ENCODE measurements around the gene MS4A2. TPM values are rescaled to one million over a fixed set of nuclear protein-coding genes. Genes with fewer than 3 reads are reported as not detected.

MS4A2 gene
- total RNA-seq, 6 donors from 2014 or later: 1.3 to 17.1 (median 4.8) TPM

- Histone ChIP-seq H3K9me3 (no peaks in the 10 kb centered on the region), H3K36me3 (no peaks in the 10 kb centered on the region), H3K27me3 (no peaks in the 10 kb centered on the region), H3K27ac (no peak overlapping the region), H3K4me3 (no peak overlapping the region), H3K4me1 (no peaks in the 10 kb centered on the region)
- peak in 1 of 2 donors; percentile 54 for ATAC-seq (ENCODE audit: low FRiP score in 2 of 2)
- no peak for DNase-seq
- TF ChIP-seq, protein P1, sequence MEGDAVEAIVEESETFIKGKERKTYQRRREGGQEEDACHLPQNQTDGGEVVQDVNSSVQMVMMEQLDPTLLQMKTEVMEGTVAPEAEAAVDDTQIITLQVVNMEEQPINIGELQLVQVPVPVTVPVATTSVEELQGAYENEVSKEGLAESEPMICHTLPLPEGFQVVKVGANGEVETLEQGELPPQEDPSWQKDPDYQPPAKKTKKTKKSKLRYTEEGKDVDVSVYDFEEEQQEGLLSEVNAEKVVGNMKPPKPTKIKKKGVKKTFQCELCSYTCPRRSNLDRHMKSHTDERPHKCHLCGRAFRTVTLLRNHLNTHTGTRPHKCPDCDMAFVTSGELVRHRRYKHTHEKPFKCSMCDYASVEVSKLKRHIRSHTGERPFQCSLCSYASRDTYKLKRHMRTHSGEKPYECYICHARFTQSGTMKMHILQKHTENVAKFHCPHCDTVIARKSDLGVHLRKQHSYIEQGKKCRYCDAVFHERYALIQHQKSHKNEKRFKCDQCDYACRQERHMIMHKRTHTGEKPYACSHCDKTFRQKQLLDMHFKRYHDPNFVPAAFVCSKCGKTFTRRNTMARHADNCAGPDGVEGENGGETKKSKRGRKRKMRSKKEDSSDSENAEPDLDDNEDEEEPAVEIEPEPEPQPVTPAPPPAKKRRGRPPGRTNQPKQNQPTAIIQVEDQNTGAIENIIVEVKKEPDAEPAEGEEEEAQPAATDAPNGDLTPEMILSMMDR (IDR thresholded peaks at IDR 0.05): peak in 2 of 6 experiments; percentile 30 to 35
- no peak for TF ChIP-seq EP300 (IDR thresholded peaks at IDR 0.05)
Measured at GRCh38 chr11:60130496-60130895, 42.0 kb downstream of the MS4A2 start.

DNA sequence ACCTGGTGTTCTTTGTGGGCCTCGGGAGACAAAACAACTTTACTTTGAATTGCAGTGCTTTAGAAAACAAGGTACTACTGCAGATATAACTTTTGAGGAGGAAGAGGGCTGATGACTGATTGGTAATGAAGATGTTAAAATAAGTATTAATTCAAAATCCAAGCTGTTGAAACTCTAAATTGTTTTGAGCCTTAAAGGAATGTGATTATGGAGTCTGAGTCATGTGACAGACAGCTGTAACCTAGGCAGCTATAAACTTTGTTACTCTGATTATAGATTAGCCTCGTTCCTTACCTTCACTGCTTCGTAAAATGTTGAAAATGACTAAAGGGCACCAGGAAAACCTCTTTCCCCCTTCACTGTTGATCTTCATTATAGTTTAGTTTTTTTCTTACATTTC, 43.4 kb downstream of the MS4A2 start:
- no peak for DNase-seq
- no peak for ATAC-seq (ENCODE audit: low FRiP score in 2 of 2)
- TF ChIP-seq EP300 (IDR thresholded peaks at IDR 0.05): no peak
- no peak for TF ChIP-seq POLR2AphosphoS5 (IDR thresholded peaks at IDR 0.05)
- no peak for TF ChIP-seq POLR2A (IDR thresholded peaks at IDR 0.05)
- TF ChIP-seq, protein P1 (IDR thresholded peaks at IDR 0.05): no peak
- Histone ChIP-seq H3K4me3 (no peak overlapping the region), H3K36me3 (no peaks in the 10 kb centered on the region), H3K9me3 (no peaks in the 10 kb centered on the region), H3K27me3 (no peaks in the 10 kb centered on the region), H3K27ac (no peak overlapping the region), H3K4me1 (no peaks in the 10 kb centered on the region)
- 83 to 87% methylated on average over 3 of the region's 3 CpGs for WGBS, 2 donors

DNA sequence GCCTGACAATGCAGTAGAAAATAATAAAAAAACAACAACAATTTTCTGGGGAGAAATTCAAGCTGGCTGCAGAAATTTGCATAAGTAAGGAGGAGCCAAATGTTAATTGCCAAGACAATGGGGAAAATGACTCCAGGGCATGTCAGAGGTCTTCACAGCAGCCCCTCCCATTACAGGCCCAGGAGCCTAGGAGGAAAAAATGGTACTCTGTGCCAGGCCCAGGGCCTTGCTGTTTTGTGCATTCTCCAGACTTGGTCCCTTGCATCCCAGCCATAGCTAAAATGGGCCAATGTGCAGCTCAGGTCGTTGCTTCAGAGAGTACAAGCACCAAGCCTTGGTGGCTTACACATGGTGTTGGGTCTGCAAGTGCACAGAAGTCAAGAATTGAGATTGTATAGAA, 45.5 kb downstream of the MS4A2 start:
- Histone ChIP-seq H3K27ac (no peak overlapping the region), H3K4me1 (no peaks in the 10 kb centered on the region), H3K27me3 (no peaks in the 10 kb centered on the region), H3K4me3 (no peak overlapping the region), H3K9me3 (no peaks in the 10 kb centered on the region), H3K36me3 (no peaks in the 10 kb centered on the region)
- ATAC-seq (ENCODE audit: low FRiP score in 2 of 2): peak in 1 of 2 donors; percentile 19
- WGBS, 2 donors: 55 to 60% methylated on average over 1 of the region's 1 CpG
- no peak for DNase-seq
- TF ChIP-seq, protein P1 (IDR thresholded peaks at IDR 0.05): no peak
- no peak for TF ChIP-seq POLR2AphosphoS5 (IDR thresholded peaks at IDR 0.05)

DNA sequence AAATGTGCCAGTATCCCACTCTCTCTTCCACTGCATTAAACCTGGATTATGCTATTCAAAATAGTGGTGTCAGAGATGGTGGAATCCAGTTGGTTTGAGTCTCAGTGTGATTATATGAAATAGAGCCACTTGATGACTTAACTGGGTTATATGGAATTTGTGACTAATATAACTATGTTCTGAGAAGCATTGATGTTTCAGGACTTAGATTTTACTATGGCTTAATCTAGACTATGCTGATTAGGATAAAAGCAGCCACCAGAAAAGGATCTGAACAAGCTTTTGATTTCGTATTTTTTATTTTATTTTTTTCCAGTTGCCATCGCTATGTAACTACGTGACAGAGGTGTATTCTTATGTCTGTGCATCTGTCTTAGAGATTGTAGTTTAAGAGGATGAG, 55.3 kb downstream of the MS4A2 start:
- Histone ChIP-seq H3K9me3 (no peaks in the 10 kb centered on the region), H3K4me3 (no peak overlapping the region), H3K27ac (no peak overlapping the region), H3K36me3 (no peaks in the 10 kb centered on the region), H3K27me3 (no peaks in the 10 kb centered on the region), H3K4me1 (no peaks in the 10 kb centered on the region)
- ATAC-seq (ENCODE audit: low FRiP score in 2 of 2) (no peak), DNase-seq (no peak)
- 91 to 93% methylated on average over 3 of the region's 3 CpGs for WGBS, 2 donors
- TF ChIP-seq POLR2AphosphoS5 (IDR thresholded peaks at IDR 0.05): no peak
- TF ChIP-seq POLR2A (IDR thresholded peaks at IDR 0.05): no peak
- no peak for TF ChIP-seq EP300 (IDR thresholded peaks at IDR 0.05)
- TF ChIP-seq, protein P1 (IDR thresholded peaks at IDR 0.05): no peak

- DNase-seq: no peak
Measured at GRCh38 chr11:60145677-60146076, 57.2 kb downstream of the MS4A2 start.

More at GRCh38 chr11:60145677-60146076, 57.2 kb downstream of the MS4A2 start:
- H3K9me3 ChIP-seq: no peaks in the 10 kb centered on the region
- H3K4me3 ChIP-seq: no peak overlapping the region
- no peaks in the 10 kb centered on the region for H3K36me3 ChIP-seq
- WGBS, 2 donors: 80 to 82% methylated on average over 3 of the region's 3 CpGs
- H3K4me1 ChIP-seq: no peaks in the 10 kb centered on the region
- TF ChIP-seq EP300 (IDR thresholded peaks at IDR 0.05) (no peak), POLR2AphosphoS5 (IDR thresholded peaks at IDR 0.05) (no peak), POLR2A (IDR thresholded peaks at IDR 0.05) (no peak)
- TF ChIP-seq, protein P1 (IDR thresholded peaks at IDR 0.05): no peak
- no peaks in the 10 kb centered on the region for H3K27me3 ChIP-seq
- no peak overlapping the region for H3K27ac ChIP-seq
- ATAC-seq (ENCODE audit: low FRiP score in 2 of 2): no peak
